SK-N-SH treated with all-trans-retinoic acid at 6 μM for 48 hours (cell line): Measurements from ENCODE around the gene FERD3L.
A peak's percentile ranks its signal among the peaks of the same experiment; 100 is the strongest.

Experiments used
- ATAC-seq: fragments of 200-7000 bp; cut with Tn5 transposase; 3 replicates; pipeline ENCODE4 v1.9.1; 2020; ENCODE audit warnings: mild to moderate bottlenecking, moderate library complexity
- ARNTL ChIP-seq: fragments of 450-650 bp; formaldehyde crosslinking; IDR thresholded peaks from 2 replicates; pipeline ENCODE4 v1.5.0; 2020; ENCODE audit warnings: low read depth, mild to moderate bottlenecking, moderate library complexity, borderline replicate concordance
- BACH2 ChIP-seq: fragments of 250-450 bp; sonication (Bioruptor Pico); IDR thresholded peaks from 2 replicates; pipeline ENCODE4 v1.9.0; 2021; ENCODE audit warnings: mild to moderate bottlenecking, borderline replicate concordance
- CSDC2 ChIP-seq: fragments of 250-450 bp; sonication (Bioruptor Pico); IDR thresholded peaks from 2 replicates; pipeline ENCODE4 v1.5.0; 2020; ENCODE audit warnings: mild to moderate bottlenecking, moderate library complexity
- ESRRG ChIP-seq: fragments of 250-450 bp; sonication (Bioruptor Pico); IDR thresholded peaks from 2 replicates; pipeline ENCODE4 v1.6.1; 2021; ENCODE audit warnings: mild to moderate bottlenecking
- GLIS3 ChIP-seq: fragments of 250-450 bp; sonication (Bioruptor Pico); IDR thresholded peaks from 2 replicates; pipeline ENCODE4 v1.5.0; 2020; ENCODE audit warnings: mild to moderate bottlenecking, moderate library complexity
- ISL1 ChIP-seq: fragments of 250-450 bp; sonication (Bioruptor Pico); IDR thresholded peaks from 2 replicates; pipeline ENCODE4 v2.1.2; 2022; ENCODE audit warnings: mild to moderate bottlenecking, moderate library complexity
- OSR1 ChIP-seq: fragments of 250-450 bp; sonication (Bioruptor Pico); IDR thresholded peaks from 2 replicates; pipeline ENCODE4 v1.8.0; 2022; ENCODE audit warnings: moderate library complexity, mild to moderate bottlenecking, inconsistent platforms
- POU6F1 ChIP-seq: fragments of 250-450 bp; sonication (Bioruptor Pico); IDR thresholded peaks from 2 replicates; pipeline ENCODE4 v1.8.0; 2021; ENCODE audit warnings: low read depth, mild to moderate bottlenecking, moderate library complexity, borderline replicate concordance
- PPARA ChIP-seq: fragments of 250-450 bp; sonication (Bioruptor Pico); IDR thresholded peaks from 2 replicates; pipeline ENCODE4 v1.5.0; 2020; ENCODE audit warnings: mild to moderate bottlenecking, borderline replicate concordance
- RARB ChIP-seq: fragments of 250-450 bp; sonication (Bioruptor Pico); IDR thresholded peaks from 2 replicates; pipeline ENCODE4 v1.8.0; 2021; ENCODE audit warnings: mild to moderate bottlenecking, moderate library complexity
- SNAI2 ChIP-seq: fragments of 250-450 bp; sonication (Bioruptor Pico); IDR thresholded peaks from 2 replicates; pipeline ENCODE4 v1.5.0; 2020; ENCODE audit warnings: mild to moderate bottlenecking, moderate library complexity
- TCF4 ChIP-seq: fragments of 250-450 bp; sonication (Bioruptor Pico); IDR thresholded peaks from 2 replicates; pipeline ENCODE4 v1.8.0; 2021; ENCODE audit warnings: mild to moderate bottlenecking, moderate library complexity, borderline replicate concordance
- TOX ChIP-seq: fragments of 250-450 bp; sonication (Bioruptor Pico); IDR thresholded peaks from 2 replicates; pipeline ENCODE4 v1.8.0; 2021; ENCODE audit warnings: mild to moderate bottlenecking, moderate library complexity, borderline replicate concordance
- ZC3H10 ChIP-seq: fragments of 250-450 bp; sonication (Bioruptor Pico); IDR thresholded peaks from 2 replicates; pipeline ENCODE4 v1.5.1; 2021; ENCODE audit warnings: mild to moderate bottlenecking, moderate library complexity
- ZFP3 ChIP-seq: fragments of 250-450 bp; sonication (Bioruptor Pico); IDR thresholded peaks from 2 replicates; pipeline ENCODE4 v1.5.0; 2020; ENCODE audit warnings: mild to moderate bottlenecking, moderate library complexity
- ZFP30 ChIP-seq: fragments of 450-650 bp; formaldehyde crosslinking; IDR thresholded peaks from 2 replicates; pipeline ENCODE4 v1.5.0; 2022; ENCODE audit warnings: mild to moderate bottlenecking, moderate library complexity
- ZNF565 ChIP-seq: fragments of 450-650 bp; formaldehyde crosslinking; conservative IDR thresholded peaks from 2 replicates; pipeline ENCODE4 v1.5.0; 2020; ENCODE audit warnings: low read depth, mild to moderate bottlenecking, moderate library complexity
- ZNF70 ChIP-seq: fragments of 450-650 bp; formaldehyde crosslinking; IDR thresholded peaks from 2 replicates; pipeline ENCODE4 v1.5.0; 2020; ENCODE audit warnings: mild to moderate bottlenecking, moderate library complexity
- ZNF8 ChIP-seq: fragments of 450-650 bp; formaldehyde crosslinking; IDR thresholded peaks from 2 replicates; pipeline ENCODE4 v1.5.0; 2020; ENCODE audit warnings: mild to moderate bottlenecking, moderate library complexity
- TF ChIP-seq, protein P1 (sequence below): fragments of 250-450 bp; sonication (Bioruptor Pico); IDR thresholded peaks from 2 replicates; pipeline ENCODE4 v1.5.1; 2020; ENCODE audit warnings: low read depth, mild to moderate bottlenecking, moderate library complexity
- TF ChIP-seq, protein P2 (sequence below): fragments of 250-450 bp; sonication (Bioruptor Pico); IDR thresholded peaks from 2 replicates; pipeline ENCODE4 v1.5.0; 2020; ENCODE audit warnings: mild to moderate bottlenecking, moderate library complexity
- TF ChIP-seq, protein P3 (sequence below): fragments of 250-450 bp; sonication (Bioruptor Pico); IDR thresholded peaks from 2 replicates; pipeline ENCODE4 v1.8.0; 2020; ENCODE audit warnings: mild to moderate bottlenecking, moderate library complexity, borderline replicate concordance

FERD3L gene

GRCh38 chr7:19133390-19133789 is 11.8 kb downstream of the FERD3L start:
- ATAC-seq, result no peak
- no peak for TF ChIP-seq ESRRG (CRISPR knock-in tag)
- no peak for TF ChIP-seq ARNTL (CRISPR knock-in tag)
- TF ChIP-seq RARB (CRISPR knock-in tag), result no peak
- TF ChIP-seq ZNF565 (CRISPR knock-in tag), result no peak
- no peak for TF ChIP-seq ZFP3 (CRISPR knock-in tag)
- no peak for TF ChIP-seq ZNF8 (CRISPR knock-in tag)
- no peak for TF ChIP-seq ISL1
- TF ChIP-seq CSDC2 (CRISPR knock-in tag), result no peak
- TF ChIP-seq POU6F1, result no peak
- TF ChIP-seq ZNF70 (CRISPR knock-in tag), result no peak
- TF ChIP-seq, protein P1, sequence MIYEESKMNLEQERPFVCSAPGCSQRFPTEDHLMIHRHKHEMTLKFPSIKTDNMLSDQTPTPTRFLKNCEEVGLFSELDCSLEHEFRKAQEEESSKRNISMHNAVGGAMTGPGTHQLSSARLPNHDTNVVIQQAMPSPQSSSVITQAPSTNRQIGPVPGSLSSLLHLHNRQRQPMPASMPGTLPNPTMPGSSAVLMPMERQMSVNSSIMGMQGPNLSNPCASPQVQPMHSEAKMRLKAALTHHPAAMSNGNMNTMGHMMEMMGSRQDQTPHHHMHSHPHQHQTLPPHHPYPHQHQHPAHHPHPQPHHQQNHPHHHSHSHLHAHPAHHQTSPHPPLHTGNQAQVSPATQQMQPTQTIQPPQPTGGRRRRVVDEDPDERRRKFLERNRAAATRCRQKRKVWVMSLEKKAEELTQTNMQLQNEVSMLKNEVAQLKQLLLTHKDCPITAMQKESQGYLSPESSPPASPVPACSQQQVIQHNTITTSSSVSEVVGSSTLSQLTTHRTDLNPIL (CRISPR knock-in tag), result no peak
- TF ChIP-seq ZC3H10 (CRISPR knock-in tag), result no peak
- TF ChIP-seq, protein P2, sequence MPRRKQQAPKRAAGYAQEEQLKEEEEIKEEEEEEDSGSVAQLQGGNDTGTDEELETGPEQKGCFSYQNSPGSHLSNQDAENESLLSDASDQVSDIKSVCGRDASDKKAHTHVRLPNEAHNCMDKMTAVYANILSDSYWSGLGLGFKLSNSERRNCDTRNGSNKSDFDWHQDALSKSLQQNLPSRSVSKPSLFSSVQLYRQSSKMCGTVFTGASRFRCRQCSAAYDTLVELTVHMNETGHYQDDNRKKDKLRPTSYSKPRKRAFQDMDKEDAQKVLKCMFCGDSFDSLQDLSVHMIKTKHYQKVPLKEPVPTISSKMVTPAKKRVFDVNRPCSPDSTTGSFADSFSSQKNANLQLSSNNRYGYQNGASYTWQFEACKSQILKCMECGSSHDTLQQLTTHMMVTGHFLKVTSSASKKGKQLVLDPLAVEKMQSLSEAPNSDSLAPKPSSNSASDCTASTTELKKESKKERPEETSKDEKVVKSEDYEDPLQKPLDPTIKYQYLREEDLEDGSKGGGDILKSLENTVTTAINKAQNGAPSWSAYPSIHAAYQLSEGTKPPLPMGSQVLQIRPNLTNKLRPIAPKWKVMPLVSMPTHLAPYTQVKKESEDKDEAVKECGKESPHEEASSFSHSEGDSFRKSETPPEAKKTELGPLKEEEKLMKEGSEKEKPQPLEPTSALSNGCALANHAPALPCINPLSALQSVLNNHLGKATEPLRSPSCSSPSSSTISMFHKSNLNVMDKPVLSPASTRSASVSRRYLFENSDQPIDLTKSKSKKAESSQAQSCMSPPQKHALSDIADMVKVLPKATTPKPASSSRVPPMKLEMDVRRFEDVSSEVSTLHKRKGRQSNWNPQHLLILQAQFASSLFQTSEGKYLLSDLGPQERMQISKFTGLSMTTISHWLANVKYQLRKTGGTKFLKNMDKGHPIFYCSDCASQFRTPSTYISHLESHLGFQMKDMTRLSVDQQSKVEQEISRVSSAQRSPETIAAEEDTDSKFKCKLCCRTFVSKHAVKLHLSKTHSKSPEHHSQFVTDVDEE (CRISPR knock-in tag), result no peak
- no peak for TF ChIP-seq SNAI2 (CRISPR knock-in tag)
- no peak for TF ChIP-seq PPARA (CRISPR knock-in tag)
- TF ChIP-seq TOX, result no peak
- TF ChIP-seq OSR1, result no peak

GRCh38 chr7:19128856-19129255 is 16.4 kb downstream of the FERD3L start:
- TF ChIP-seq POU6F1 (no peak), TOX (no peak), ZFP30 (CRISPR knock-in tag) (no peak), BACH2 (CRISPR knock-in tag) (no peak), ZNF565 (CRISPR knock-in tag) (no peak), ZNF70 (CRISPR knock-in tag) (no peak), PPARA (CRISPR knock-in tag) (no peak), GLIS3 (CRISPR knock-in tag) (no peak), ESRRG (CRISPR knock-in tag) (no peak), ZFP3 (CRISPR knock-in tag) (no peak), ARNTL (CRISPR knock-in tag) (no peak), RARB (CRISPR knock-in tag) (no peak), SNAI2 (CRISPR knock-in tag) (no peak)
- TF ChIP-seq, protein P3, sequence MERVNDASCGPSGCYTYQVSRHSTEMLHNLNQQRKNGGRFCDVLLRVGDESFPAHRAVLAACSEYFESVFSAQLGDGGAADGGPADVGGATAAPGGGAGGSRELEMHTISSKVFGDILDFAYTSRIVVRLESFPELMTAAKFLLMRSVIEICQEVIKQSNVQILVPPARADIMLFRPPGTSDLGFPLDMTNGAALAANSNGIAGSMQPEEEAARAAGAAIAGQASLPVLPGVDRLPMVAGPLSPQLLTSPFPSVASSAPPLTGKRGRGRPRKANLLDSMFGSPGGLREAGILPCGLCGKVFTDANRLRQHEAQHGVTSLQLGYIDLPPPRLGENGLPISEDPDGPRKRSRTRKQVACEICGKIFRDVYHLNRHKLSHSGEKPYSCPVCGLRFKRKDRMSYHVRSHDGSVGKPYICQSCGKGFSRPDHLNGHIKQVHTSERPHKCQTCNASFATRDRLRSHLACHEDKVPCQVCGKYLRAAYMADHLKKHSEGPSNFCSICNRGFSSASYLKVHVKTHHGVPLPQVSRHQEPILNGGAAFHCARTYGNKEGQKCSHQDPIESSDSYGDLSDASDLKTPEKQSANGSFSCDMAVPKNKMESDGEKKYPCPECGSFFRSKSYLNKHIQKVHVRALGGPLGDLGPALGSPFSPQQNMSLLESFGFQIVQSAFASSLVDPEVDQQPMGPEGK, result no peak
- no peak for ATAC-seq

GRCh38 chr7:19121977-19122588 is 23.1 kb downstream of the FERD3L start:
- 0 out of 2 replicates have a peak, but pooled peaks have one; percentile 31 for TF ChIP-seq TCF4 (CRISPR knock-in tag)
- no peak for TF ChIP-seq CSDC2 (CRISPR knock-in tag)
- ATAC-seq, result no peak
